ENCODE data around the gene NLRP6.

- no peak for TF ChIP-seq EP300 (IDR thresholded peaks at IDR 0.05; ENCODE audit: borderline replicate concordance in 1 of 2, low read depth in 1 of 2, low read length in 1 of 2)
- TF ChIP-seq FOXJ3 (CRISPR knock-in tag; IDR thresholded peaks at IDR 0.05): no peak
- no peak for TF ChIP-seq RAD21 (IDR thresholded peaks at IDR 0.05; ENCODE audit: low read length)
- TF ChIP-seq CTCF (IDR thresholded peaks at IDR 0.05): no peak
- no peak for TF ChIP-seq GABPA (IDR thresholded peaks at IDR 0.05; ENCODE audit: low read depth)
- TF ChIP-seq ZBTB33 (IDR thresholded peaks at IDR 0.05; ENCODE audit: borderline replicate concordance, low read depth): no peak
Measured at GRCh38 chr11:315516-315994, 37.3 kb downstream of the NLRP6 start.

Data from SK-N-SH (cell line).